ENCODE measurements around the gene C6orf132. TPM values are rescaled to one million over a fixed set of nuclear protein-coding genes. Genes with fewer than 3 reads are reported as not detected.

C6orf132 gene
- total RNA-seq, 1 donor from 2014 or later = 0.25 TPM

DNA sequence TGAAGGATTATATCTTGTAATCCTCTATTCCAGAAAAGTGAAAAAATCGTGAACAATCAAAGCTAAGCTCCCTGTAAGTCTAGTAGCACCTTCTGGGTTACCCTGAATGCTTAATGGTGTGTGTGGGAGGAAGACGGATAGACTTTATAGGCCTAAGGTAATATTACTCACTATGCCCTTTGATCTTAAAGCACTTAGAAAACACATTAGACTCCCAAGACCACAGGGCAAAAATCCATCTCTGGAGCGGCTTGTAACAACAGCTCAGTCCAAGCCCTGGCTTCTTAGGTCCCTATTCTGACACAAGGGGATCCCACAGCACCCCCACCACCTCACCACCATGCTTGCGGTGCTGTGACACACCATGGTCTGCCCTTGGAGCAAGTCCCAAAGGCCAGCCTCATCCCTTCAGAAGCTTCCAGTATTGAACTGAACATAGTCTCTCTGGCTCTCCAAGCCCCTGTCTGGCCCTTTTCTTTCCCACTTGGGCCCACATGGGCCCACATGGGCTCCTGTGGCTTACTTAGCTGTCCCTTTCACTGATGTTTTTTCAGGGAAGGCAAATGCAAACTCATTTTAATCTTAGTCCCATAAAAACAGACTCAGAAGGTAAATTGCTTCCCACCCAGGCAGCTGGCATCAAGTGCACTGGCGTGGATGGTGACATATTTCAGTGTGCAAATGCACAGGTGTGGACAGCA, 28.3 kb downstream of the C6orf132 start:
- Mint-ChIP-seq H3K36me3 (ENCODE audit: unreplicated experiment) (no peaks in the 10 kb centered on the region), H3K9me3 (ENCODE audit: unreplicated experiment) (peaks cover 2% of the 10 kb centered on the region), H3K4me3 (ENCODE audit: unreplicated experiment) (no peak overlapping the region), H3K27me3 (ENCODE audit: unreplicated experiment) (peaks cover 4% of the 10 kb centered on the region), H3K27ac (ENCODE audit: unreplicated experiment) (no peak overlapping the region), H3K4me1 (ENCODE audit: low read depth, unreplicated experiment) (no peaks in the 10 kb centered on the region)
- TF ChIP-seq, protein P1, sequence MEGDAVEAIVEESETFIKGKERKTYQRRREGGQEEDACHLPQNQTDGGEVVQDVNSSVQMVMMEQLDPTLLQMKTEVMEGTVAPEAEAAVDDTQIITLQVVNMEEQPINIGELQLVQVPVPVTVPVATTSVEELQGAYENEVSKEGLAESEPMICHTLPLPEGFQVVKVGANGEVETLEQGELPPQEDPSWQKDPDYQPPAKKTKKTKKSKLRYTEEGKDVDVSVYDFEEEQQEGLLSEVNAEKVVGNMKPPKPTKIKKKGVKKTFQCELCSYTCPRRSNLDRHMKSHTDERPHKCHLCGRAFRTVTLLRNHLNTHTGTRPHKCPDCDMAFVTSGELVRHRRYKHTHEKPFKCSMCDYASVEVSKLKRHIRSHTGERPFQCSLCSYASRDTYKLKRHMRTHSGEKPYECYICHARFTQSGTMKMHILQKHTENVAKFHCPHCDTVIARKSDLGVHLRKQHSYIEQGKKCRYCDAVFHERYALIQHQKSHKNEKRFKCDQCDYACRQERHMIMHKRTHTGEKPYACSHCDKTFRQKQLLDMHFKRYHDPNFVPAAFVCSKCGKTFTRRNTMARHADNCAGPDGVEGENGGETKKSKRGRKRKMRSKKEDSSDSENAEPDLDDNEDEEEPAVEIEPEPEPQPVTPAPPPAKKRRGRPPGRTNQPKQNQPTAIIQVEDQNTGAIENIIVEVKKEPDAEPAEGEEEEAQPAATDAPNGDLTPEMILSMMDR (IDR thresholded peaks at IDR 0.05; ENCODE audit: partially characterized antibody, unreplicated experiment) = no peak
- DNase-seq = no peak

DNA sequence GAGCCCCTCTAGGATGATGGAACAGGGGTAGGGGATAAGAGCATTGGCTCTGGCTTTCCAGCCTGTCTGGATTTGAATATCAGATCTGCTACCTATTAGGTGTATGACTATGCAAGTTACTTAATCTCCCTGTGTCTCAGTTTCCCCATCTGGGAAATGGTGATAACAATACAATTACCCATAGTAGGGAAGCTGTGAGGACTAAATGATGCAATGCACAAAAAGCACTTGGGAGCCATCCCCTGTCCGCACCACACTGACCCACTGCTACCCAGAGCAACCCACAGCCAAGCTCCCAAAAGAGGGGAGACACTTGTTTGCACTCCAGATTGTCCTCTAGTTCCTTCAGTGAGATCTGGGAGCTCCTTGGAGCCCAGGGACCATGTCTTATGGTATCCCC, 30.1 kb downstream of the C6orf132 start:
- Mint-ChIP-seq H3K9me3 (ENCODE audit: unreplicated experiment) (peaks cover 2% of the 10 kb centered on the region), H3K4me3 (ENCODE audit: unreplicated experiment) (no peak overlapping the region), H3K27me3 (ENCODE audit: unreplicated experiment) (peaks cover 2% of the 10 kb centered on the region), H3K4me1 (ENCODE audit: low read depth, unreplicated experiment) (no peaks in the 10 kb centered on the region), H3K36me3 (ENCODE audit: unreplicated experiment) (no peaks in the 10 kb centered on the region), H3K27ac (ENCODE audit: unreplicated experiment) (no peak overlapping the region)
- no peak for DNase-seq
- TF ChIP-seq, protein P1 (IDR thresholded peaks at IDR 0.05; ENCODE audit: partially characterized antibody, unreplicated experiment) = no peak

DNA sequence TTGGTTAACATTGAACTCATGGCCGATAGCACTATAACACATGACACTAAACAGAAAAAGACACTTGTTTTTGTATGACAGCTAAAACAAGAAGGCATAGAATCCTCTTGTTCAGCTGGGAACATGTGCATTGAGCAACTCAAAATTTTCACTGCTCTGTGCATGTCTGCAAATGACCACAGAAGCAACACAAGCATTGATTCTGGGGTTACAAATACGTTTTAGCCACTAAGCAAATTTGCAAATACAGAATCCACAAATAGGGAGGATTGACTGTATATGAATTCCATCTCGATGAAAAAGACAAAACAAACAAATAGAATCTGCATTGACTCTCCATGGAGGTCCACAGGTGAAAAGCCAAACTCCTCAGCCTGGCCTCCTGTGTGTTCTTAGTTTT, 31.7 kb downstream of the C6orf132 start:
- H3K4me1 Mint-ChIP-seq (ENCODE audit: low read depth, unreplicated experiment) = no peaks in the 10 kb centered on the region
- TF ChIP-seq, protein P1 (IDR thresholded peaks at IDR 0.05; ENCODE audit: partially characterized antibody, unreplicated experiment) = no peak
- no peak overlapping the region for H3K4me3 Mint-ChIP-seq (ENCODE audit: unreplicated experiment)
- H3K27ac Mint-ChIP-seq (ENCODE audit: unreplicated experiment) = no peak overlapping the region
- DNase-seq = no peak
- peaks cover 2% of the 10 kb centered on the region for H3K27me3 Mint-ChIP-seq (ENCODE audit: unreplicated experiment)
- H3K9me3 Mint-ChIP-seq (ENCODE audit: unreplicated experiment) = peaks cover 2% of the 10 kb centered on the region
- H3K36me3 Mint-ChIP-seq (ENCODE audit: unreplicated experiment) = no peaks in the 10 kb centered on the region

DNA sequence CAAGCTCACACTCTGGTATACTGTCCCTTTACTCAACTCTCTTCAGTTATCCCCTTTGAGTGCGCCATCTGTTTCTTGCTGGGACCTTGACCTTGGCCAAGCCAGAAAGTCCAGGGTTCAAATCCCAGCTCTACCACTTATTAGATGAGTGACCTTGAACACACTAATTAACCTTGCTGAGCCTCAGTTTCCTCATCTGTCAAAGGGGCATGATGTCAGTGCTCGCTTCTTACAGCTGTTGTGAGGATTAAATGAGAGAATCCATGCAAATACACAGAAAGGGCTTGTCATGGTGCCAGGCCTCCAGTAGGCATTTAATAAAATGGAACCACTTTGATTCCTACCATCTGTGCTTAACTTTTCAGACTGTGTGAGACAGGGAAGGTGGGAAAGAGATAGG, 34.3 kb downstream of the C6orf132 start:
- H3K27ac Mint-ChIP-seq (ENCODE audit: unreplicated experiment) = no peak overlapping the region
- no peak overlapping the region for H3K4me3 Mint-ChIP-seq (ENCODE audit: unreplicated experiment)
- peaks cover 5% of the 10 kb centered on the region for H3K27me3 Mint-ChIP-seq (ENCODE audit: unreplicated experiment)
- H3K4me1 Mint-ChIP-seq (ENCODE audit: low read depth, unreplicated experiment) = peaks cover 1% of the 10 kb centered on the region
- peaks cover 7% of the 10 kb centered on the region for H3K9me3 Mint-ChIP-seq (ENCODE audit: unreplicated experiment)
- no peak for DNase-seq
- TF ChIP-seq, protein P1 (IDR thresholded peaks at IDR 0.05; ENCODE audit: partially characterized antibody, unreplicated experiment) = no peak
- H3K36me3 Mint-ChIP-seq (ENCODE audit: unreplicated experiment) = no peaks in the 10 kb centered on the region
